HG02870 (cell line): Measurements from ENCODE around the gene METTL9.
"Not testable (repeated sequence)": the region's sequence is repeated elsewhere in the genome, so short reads cannot be mapped to it uniquely, and the experiment has no call there.

Experiments used
- ATAC-seq: cut with Tn5 transposase; IDR thresholded peaks from one replicate; pipeline ENCODE4 v1.9.1; 2021; ENCODE audit warnings: mild to moderate bottlenecking, moderate library complexity; ENCODE audit not compliant: unreplicated experiment

METTL9 gene

GRCh38 chr16:21599122-21600030 lies at the start of gene METTL9:
TSS of gene METTL9 (plus strand) at chr16:21599577. CDS start at chr16:21599734, 157 bp downstream.
- ATAC-seq = peak; percentile 88

GRCh38 chr16:21549975-21550374 lies 49.4 kb upstream of the METTL9 start:
- ATAC-seq = not testable (repeated sequence)

- not testable (repeated sequence) for ATAC-seq
Measured at GRCh38 chr16:21550435-21550834, 48.9 kb upstream of the METTL9 start.

GRCh38 chr16:21551076-21551475 lies 48.3 kb upstream of the METTL9 start:
- ATAC-seq = not testable (repeated sequence)

- not testable (repeated sequence) for ATAC-seq
Measured at GRCh38 chr16:21551600-21551999, 47.8 kb upstream of the METTL9 start.

- not testable (repeated sequence) for ATAC-seq
Measured at GRCh38 chr16:21553481-21554296, 45.7 kb upstream of the METTL9 start.

- peak; percentile 97 for ATAC-seq
Measured at GRCh38 chr16:21554795-21555585, 44.4 kb upstream of the METTL9 start.

GRCh38 chr16:21555621-21556020 lies 43.8 kb upstream of the METTL9 start:
- ATAC-seq = not testable (repeated sequence)

GRCh38 chr16:21556026-21556595 lies 43.3 kb upstream of the METTL9 start:
- not testable (repeated sequence) for ATAC-seq

- not testable (repeated sequence) for ATAC-seq
Measured at GRCh38 chr16:21556651-21557241, 42.6 kb upstream of the METTL9 start.

GRCh38 chr16:21560462-21560861 lies 38.9 kb upstream of the METTL9 start:
- ATAC-seq = no peak

- no peak for ATAC-seq
Measured at GRCh38 chr16:21563676-21564075, 35.7 kb upstream of the METTL9 start.

GRCh38 chr16:21564367-21564766 lies 35.0 kb upstream of the METTL9 start:
- not testable (repeated sequence) for ATAC-seq

GRCh38 chr16:21565507-21565860 lies 33.9 kb upstream of the METTL9 start:
- no peak for ATAC-seq

GRCh38 chr16:21565861-21566669 lies 33.3 kb upstream of the METTL9 start:
- ATAC-seq = no peak

GRCh38 chr16:21566891-21567414 lies 32.4 kb upstream of the METTL9 start:
- no peak for ATAC-seq

GRCh38 chr16:21567496-21567895 lies 31.9 kb upstream of the METTL9 start:
- not testable (repeated sequence) for ATAC-seq

- ATAC-seq = no peak
Measured at GRCh38 chr16:21568502-21569189, 30.7 kb upstream of the METTL9 start.

GRCh38 chr16:21570676-21571017 lies 28.7 kb upstream of the METTL9 start:
- no peak for ATAC-seq
